Measurements from ENCODE around the gene DUSP1. TPM values are rescaled to one million over a fixed set of nuclear protein-coding genes. Genes with fewer than 3 reads are reported as not detected.

The DUSP1 gene
- total and polyA plus RNA-seq, 2 of the 4 experiments (the other 2 are of a cell fraction) = 304 to 467 TPM

GRCh38 chr5:172774561-172775315 is 3.7 kb upstream of the DUSP1 start:
- no peak overlapping the region for H3K4me2 ChIP-seq (ENCODE audit: low read depth, low read length)
- ATAC-seq (ENCODE audit: low read depth) (no peak), DNase-seq (no peak)
- H2BK20ac ChIP-seq (ENCODE audit: low read depth, low read length) = peak overlapping the region; percentile 98
- in situ Hi-C loops (cut with MboI; ENCODE audit: low sequenced_read_pairs) (loop anchor here (10.0 kb wide), 1 partner anchor 130 kb away; no protein-coding TSS in a partner anchor), dilution Hi-C loops (cut with HindIII; ENCODE audit: low sequenced_read_pairs, unreplicated experiment) (no loop called here), intact Hi-C loops (cut with micrococcal nuclease) (no loop called here)
- H3K27me3 ChIP-seq (ENCODE audit: control insufficient read depth, insufficient read depth, low read length) = no peaks in the 10 kb centered on the region
- ChIA-PET POLR2A (ENCODE audit: unreplicated experiment) (no interaction called here), CTCF (no interaction called here)
- H3K79me1 ChIP-seq (ENCODE audit: low read depth in 1 of 2, low read length in 2 of 2) = peaks cover 10 to 31% of the 10 kb centered on the region in 2 experiments
- H3K14ac ChIP-seq (replicated peaks; ENCODE audit: low read depth, low read length) = peak overlapping the region; percentile 83
- peak overlapping the region; percentile 98 for H3K4ac ChIP-seq (ENCODE audit: low read depth, low read length)
- H3K23ac ChIP-seq (ENCODE audit: low read depth, low read length) = peak overlapping the region; percentile 84; the same call in 1 of the 2 replicates
- H2BK15ac ChIP-seq (ENCODE audit: low read depth, low read length) = peak overlapping the region; percentile 96
- no peak overlapping the region for H3K4me3 ChIP-seq (ENCODE audit: insufficient read depth, low read depth, low read length)
- TF ChIP-seq BHLHE40 (IDR thresholded peaks at IDR 0.05; ENCODE audit: low read depth, low read length) (no peak), ELK1 (IDR thresholded peaks at IDR 0.05; ENCODE audit: borderline replicate concordance, low read depth, low read length) (no peak), SMC3 (IDR thresholded peaks at IDR 0.05; ENCODE audit: low read depth, low read length) (no peak), FOS (IDR thresholded peaks at IDR 0.05; ENCODE audit: low read depth, low read length) (no peak), POLR2A (IDR thresholded peaks at IDR 0.05; ENCODE audit: low read depth, low read length) (no peak), RFX5 (IDR thresholded peaks at IDR 0.05; ENCODE audit: low read depth, low read length) (no peak)
- H3K4me1 ChIP-seq (ENCODE audit: control insufficient read depth, insufficient read depth, low read length) = peaks cover 27% of the 10 kb centered on the region
- no TSS peak for BruUV-seq (replicated peaks)
- peak overlapping the region; percentile 87 for H2AK9ac ChIP-seq (replicated peaks; ENCODE audit: low read depth, low read length, poor library complexity)
- peak overlapping the region; percentile 96 for H2BK120ac ChIP-seq (ENCODE audit: low read depth, low read length)
- peak overlapping the region; percentile 99 for H2AK5ac ChIP-seq (ENCODE audit: low read depth, low read length)
- peak overlapping the region; percentile 29; the same call in 1 of the 2 replicates for H3K9ac ChIP-seq (ENCODE audit: low read depth, low read length)
- peaks cover 6% of the 10 kb centered on the region for H3K36me3 ChIP-seq (ENCODE audit: control insufficient read depth, insufficient read depth, low read length)
- peak overlapping the region; percentile 99 for H4K91ac ChIP-seq (ENCODE audit: insufficient read depth, low read depth, low read length)
- H3K27ac ChIP-seq (ENCODE audit: insufficient read depth, low read length) = peak overlapping the region; percentile 90; the same call in 1 of the 2 replicates
- peaks cover 21% of the 10 kb centered on the region for H3K9me1 ChIP-seq (ENCODE audit: insufficient read depth, low read length)
- WGBS, 2 experiments (ENCODE audit: extremely low coverage in 2 of 2, insufficient read length in 1 of 2) = 86% methylated on average over 1 of the region's 7 CpGs; no CpG with 5 or more reads in 1 of the 2 experiments
- peak overlapping the region; percentile 12 for H4K5ac ChIP-seq (ENCODE audit: low read depth, low read length)
- H3K9me3 ChIP-seq (ENCODE audit: control insufficient read depth, insufficient read depth, low read length) = no peaks in the 10 kb centered on the region
- no peak overlapping the region for H3K56ac ChIP-seq (ENCODE audit: extremely low read depth, insufficient read depth, low read length)
- H2AFZ ChIP-seq (replicated peaks; ENCODE audit: low read length, poor library complexity) = no peak overlapping the region
- peak overlapping the region; percentile 92 for H3K18ac ChIP-seq (ENCODE audit: low read depth, low read length)
- H4K8ac ChIP-seq (ENCODE audit: low read depth in 2 of 2, low read length in 2 of 2) = peak overlapping the region; percentile 57 to 91
- peak overlapping the region; percentile 99 for H2BK5ac ChIP-seq (ENCODE audit: low read depth, low read length, poor library complexity, severe bottlenecking)
- peaks cover 12% of the 10 kb centered on the region for H4K20me1 ChIP-seq (ENCODE audit: insufficient read depth, low read length)
